Endothelial cell of umbilical vein (primary cell): ENCODE measurements around the gene SLC39A9. TPM values are rescaled to one million over a fixed set of nuclear protein-coding genes. Genes with fewer than 3 reads are reported as not detected.

Experiments
- BruUV-seq: library from RNA; stranded (reverse); fragments of 400-500 nt; replicated peaks from 2 replicates; lab custom pipeline; 2021; lab: Mats Ljungman, UMichigan
- CTCF ChIA-PET: fragments of 300-600, 350-600 bp; sonication (Branson Sonifier 250); formaldehyde crosslinking; loops from one replicate; lab custom pipeline; 2021; ENCODE audit warnings: antibody characterized with exemption, inconsistent platforms; lab: Charles Lee
- POLR2A ChIA-PET: fragments of 300-600, 350-600 bp; sonication (Branson Sonifier 250); formaldehyde crosslinking; loops from one replicate; lab custom pipeline; 2021; ENCODE audit warnings: antibody characterized with exemption, inconsistent platforms; lab: Charles Lee
- DNase-seq: peaks from one replicate; pipeline ENCODE4 v3.0.0-alpha.2; 2011; ENCODE audit warnings: low read depth, low spot score
- FAIRE-seq: peaks from 2 replicates; lab custom pipeline; 2011; peaks lifted over from hg19 to GRCh38; lab: Jason Lieb, UNC
- H2AFZ ChIP-seq: 2 replicates; pipeline ENCODE4 v1.6.0; 2012; ENCODE audit warnings: low read depth, low read length, control low read depth, inconsistent platforms
- H3K27ac ChIP-seq: 2 replicates; pipeline ENCODE4 v1.5.1; 2011; ENCODE audit warnings: low read depth, mild to moderate bottlenecking, control low read depth, low read length, moderate library complexity; ENCODE audit not compliant: insufficient read depth
- H3K27me3 ChIP-seq, 2 experiments: 2 replicates each; pipeline versions ENCODE4 v1.6.0 to v1.6.1; 2011; ENCODE audit warnings: low read length in 2 of 2, mixed read lengths in 1 of 2; ENCODE audit not compliant: control insufficient read depth in 2 of 2, insufficient read depth in 2 of 2
- H3K36me3 ChIP-seq, 2 experiments: 2 replicates in 1 of 2; 3 replicates in 1 of 2; pipeline ENCODE4 v1.5.1; 2011; ENCODE audit warnings: low read length in 2 of 2, mild to moderate bottlenecking in 1 of 2, moderate library complexity in 1 of 2; ENCODE audit not compliant: control insufficient read depth in 2 of 2, insufficient read depth in 2 of 2; ENCODE audit errors: extremely low read depth in 1 of 2
- H3K4me1 ChIP-seq: 3 replicates; pipeline ENCODE4 v1.5.1; 2011; ENCODE audit warnings: mild to moderate bottlenecking, low read length; ENCODE audit not compliant: control insufficient read depth, insufficient read depth; ENCODE audit errors: extremely low read depth
- H3K4me2 ChIP-seq: 2 replicates; pipeline ENCODE4 v1.6.1; 2011; ENCODE audit warnings: low read length, control low read depth, mixed read lengths; ENCODE audit not compliant: insufficient read depth
- H3K4me3 ChIP-seq, 3 experiments: fragments of 200-600 bp in 1 of 3; sonication (generic), shearing (Covaris generic) in 1 of 3; replicated peaks in 1 of 3; 2 replicates each; pipeline ENCODE4 v1.5.1; 2011 to 2016; ENCODE audit warnings: control low read depth in 3 of 3, low read length in 3 of 3, mild to moderate bottlenecking in 2 of 3, inconsistent platforms in 1 of 3, low read depth in 1 of 3, moderate library complexity in 1 of 3; ENCODE audit not compliant: insufficient read depth in 1 of 3
- H3K79me2 ChIP-seq: 2 replicates; pipeline ENCODE4 v1.6.0; 2012; ENCODE audit warnings: low read length, inconsistent platforms; ENCODE audit not compliant: control insufficient read depth, insufficient read depth
- H3K9ac ChIP-seq: replicated peaks from 2 replicates; pipeline ENCODE3; 2011; ENCODE audit warnings: low read length, control low read depth; ENCODE audit not compliant: insufficient read depth; ENCODE audit errors: extremely low read depth
- H3K9me1 ChIP-seq: replicated peaks from 3 replicates; pipeline ENCODE4 v1.6.0; 2011; ENCODE audit warnings: mild to moderate bottlenecking, low read length; ENCODE audit not compliant: control insufficient read depth, insufficient read depth; ENCODE audit errors: extremely low read depth
- H3K9me3 ChIP-seq: replicated peaks from 2 replicates; pipeline ENCODE4 v1.5.1; 2012; ENCODE audit warnings: low read length, inconsistent platforms; ENCODE audit not compliant: control insufficient read depth, insufficient read depth
- H4K20me1 ChIP-seq: replicated peaks from 2 replicates; pipeline ENCODE3; 2011; ENCODE audit warnings: mild to moderate bottlenecking, low read length; ENCODE audit not compliant: control insufficient read depth, insufficient read depth; ENCODE audit errors: extremely low read depth
- EZH2 ChIP-seq: IDR thresholded peaks from 2 replicates; pipeline ENCODE4 v1.6.1; 2012; ENCODE audit warnings: borderline replicate concordance, low read depth, mild to moderate bottlenecking, moderate library complexity, low read length, inconsistent platforms; ENCODE audit not compliant: severe bottlenecking
- FOS ChIP-seq: IDR thresholded peaks from 2 replicates; pipeline ENCODE4 v1.6.1; 2011; ENCODE audit warnings: mild to moderate bottlenecking, low read length, moderate library complexity, borderline replicate concordance; ENCODE audit not compliant: insufficient read depth
- GATA2 ChIP-seq: IDR thresholded peaks from 2 replicates; pipeline ENCODE4 v1.7.0; 2011; ENCODE audit warnings: low read depth, mild to moderate bottlenecking, moderate library complexity, mixed read lengths, low read length; ENCODE audit not compliant: insufficient read length, insufficient read depth
- JUN ChIP-seq: IDR thresholded peaks from 2 replicates; pipeline ENCODE4 v1.6.1; 2011; ENCODE audit warnings: borderline replicate concordance, low read depth; ENCODE audit not compliant: insufficient read length, insufficient read depth
- MYC ChIP-seq: IDR thresholded peaks from one replicate; pipeline ENCODE4 v1.6.1; 2011; ENCODE audit warnings: mild to moderate bottlenecking, low read depth, low read length
- POLR2A ChIP-seq: IDR thresholded peaks from 2 replicates; pipeline ENCODE4 v1.6.1; 2012; ENCODE audit warnings: low read depth, mild to moderate bottlenecking, control low read depth, low read length
- POLR2AphosphoS5 ChIP-seq: IDR thresholded peaks from 2 replicates; pipeline ENCODE4 v1.6.1; 2012; ENCODE audit warnings: low read depth, mild to moderate bottlenecking, control low read depth, low read length, moderate library complexity; ENCODE audit not compliant: insufficient read depth
- dilution Hi-C: fragments of 300-500 bp; cut with MboI; formaldehyde crosslinking; loops from one replicate; pipeline ENCODE4 v1.15.0; 2019; ENCODE audit warnings: low sequenced_read_pairs; ENCODE audit not compliant: extremely low pct_ligation_motif_present
- intact Hi-C: fragments of 100-400 bp; cut with micrococcal nuclease; formaldehyde crosslinking; loops from one replicate; pipeline ENCODE4 v1.10.0; 2022
- polyA plus RNA-seq, 4 experiments: library from polyadenylated mRNA; depleted of rRNA in 3 of 4; stranded (reverse) in 3 of 4; unstranded in 1 of 4; fragments of >200 nt; gene quantifications; 2 replicates each; pipeline versions ENCODE4 v1.2.1 to v1.2.3, GENCODE V29; 2011 to 2012; ENCODE audit warnings: missing spikeins in 1 of 4
- total RNA-seq: library from RNA; stranded (reverse); gene quantifications from 2 replicates; pipeline ENCODE4 v1.2.3, GENCODE V29; 2021
- TF ChIP-seq, protein P1 (sequence below): IDR thresholded peaks from 2 replicates; pipeline ENCODE4 v1.6.1; 2011; ENCODE audit not compliant: insufficient read depth, insufficient read length
- TF ChIP-seq, protein P2 (sequence below), 2 donors: IDR thresholded peaks; 1 replicate in 1 of 2; 2 replicates in 1 of 2; pipeline ENCODE4 v1.5.1; 2011; ENCODE audit warnings: low read length in 2 of 2, mild to moderate bottlenecking in 2 of 2, moderate library complexity in 2 of 2, control low read depth in 1 of 2, inconsistent platforms in 1 of 2, low read depth in 1 of 2; ENCODE audit not compliant: insufficient read depth in 1 of 2; ENCODE audit errors: extremely low read depth in 1 of 2

Gene SLC39A9
- total and polyA plus RNA-seq, 2 donors (not counting 3 experiments of a cell fraction or from before 2014, with no cell fraction given) = 39.8 to 55.2 TPM

DNA sequence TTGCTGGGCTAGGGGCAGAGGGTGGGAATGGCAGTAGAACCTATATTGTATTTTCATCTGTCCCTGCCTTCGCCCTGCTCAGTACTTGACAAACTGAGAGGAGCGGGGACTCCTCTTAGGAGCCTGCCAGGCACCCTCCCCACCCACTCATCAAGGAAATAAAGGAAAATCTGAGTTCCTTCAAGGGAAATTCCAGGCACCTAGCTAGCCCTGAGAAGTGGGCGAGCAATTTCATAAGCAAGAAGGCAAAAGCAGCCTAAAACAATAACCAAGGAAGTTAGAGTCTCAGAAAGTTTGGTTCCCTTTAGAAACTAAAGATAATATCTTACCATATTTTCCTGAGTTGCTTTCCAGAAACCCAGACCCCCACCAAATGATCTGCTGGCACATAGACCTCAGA lies 75.5 kb downstream of the SLC39A9 start:
- POLR2A ChIA-PET = no interaction called here
- Histone ChIP-seq H3K27ac (no peak overlapping the region), H4K20me1 (no peaks in the 10 kb centered on the region), H3K9ac (no peak overlapping the region), H3K36me3 (no peaks in the 10 kb centered on the region), H3K4me2 (no peak overlapping the region), H3K9me3 (no peaks in the 10 kb centered on the region), H3K9me1 (no peaks in the 10 kb centered on the region), H3K79me2 (no peaks in the 10 kb centered on the region), H3K27me3 (no peaks in the 10 kb centered on the region), H3K4me1 (no peaks in the 10 kb centered on the region), H3K4me3 (no peak overlapping the region), H2AFZ (no peak overlapping the region)
- no peak for FAIRE-seq
- CTCF ChIA-PET = interaction anchor here (0.5 to 3.4 kb wide), 7 partner anchors 9 to 1812 kb away, joined by 3 to 27 read pairs (median 10); partner anchors contain the start of gene PLEKHD1
- intact Hi-C loops (loop anchor here (10.0 kb wide), 1 partner anchor 251 kb away; no protein-coding TSS in a partner anchor), dilution Hi-C loops (no loop called here)
- no peak for DNase-seq
- TF ChIP-seq MYC = no peak
- TF ChIP-seq, protein P1, sequence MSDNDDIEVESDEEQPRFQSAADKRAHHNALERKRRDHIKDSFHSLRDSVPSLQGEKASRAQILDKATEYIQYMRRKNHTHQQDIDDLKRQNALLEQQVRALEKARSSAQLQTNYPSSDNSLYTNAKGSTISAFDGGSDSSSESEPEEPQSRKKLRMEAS = no peak
- TF ChIP-seq JUN = no peak
- TF ChIP-seq FOS = no peak
- TF ChIP-seq, protein P2, sequence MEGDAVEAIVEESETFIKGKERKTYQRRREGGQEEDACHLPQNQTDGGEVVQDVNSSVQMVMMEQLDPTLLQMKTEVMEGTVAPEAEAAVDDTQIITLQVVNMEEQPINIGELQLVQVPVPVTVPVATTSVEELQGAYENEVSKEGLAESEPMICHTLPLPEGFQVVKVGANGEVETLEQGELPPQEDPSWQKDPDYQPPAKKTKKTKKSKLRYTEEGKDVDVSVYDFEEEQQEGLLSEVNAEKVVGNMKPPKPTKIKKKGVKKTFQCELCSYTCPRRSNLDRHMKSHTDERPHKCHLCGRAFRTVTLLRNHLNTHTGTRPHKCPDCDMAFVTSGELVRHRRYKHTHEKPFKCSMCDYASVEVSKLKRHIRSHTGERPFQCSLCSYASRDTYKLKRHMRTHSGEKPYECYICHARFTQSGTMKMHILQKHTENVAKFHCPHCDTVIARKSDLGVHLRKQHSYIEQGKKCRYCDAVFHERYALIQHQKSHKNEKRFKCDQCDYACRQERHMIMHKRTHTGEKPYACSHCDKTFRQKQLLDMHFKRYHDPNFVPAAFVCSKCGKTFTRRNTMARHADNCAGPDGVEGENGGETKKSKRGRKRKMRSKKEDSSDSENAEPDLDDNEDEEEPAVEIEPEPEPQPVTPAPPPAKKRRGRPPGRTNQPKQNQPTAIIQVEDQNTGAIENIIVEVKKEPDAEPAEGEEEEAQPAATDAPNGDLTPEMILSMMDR (IDR thresholded peaks at IDR 0.05; ENCODE audit: extremely low read depth in 1 of 2, insufficient read depth in 1 of 2, low read depth in 1 of 2, low read length in 2 of 2) = no peak
- no peak for TF ChIP-seq EZH2
- no peak for TF ChIP-seq GATA2
- TF ChIP-seq POLR2AphosphoS5 = no peak
- no peak for TF ChIP-seq POLR2A
- BruUV-seq = no TSS peak
